ENCODE results near the gene RHBDF2. TPM values are rescaled to one million over a fixed set of nuclear protein-coding genes. Genes with fewer than 3 reads are reported as not detected.

Gene RHBDF2
- total and polyA plus RNA-seq, 7 experiments from 2014 or later = 2.9 to 119 (median 31.4) TPM

DNA sequence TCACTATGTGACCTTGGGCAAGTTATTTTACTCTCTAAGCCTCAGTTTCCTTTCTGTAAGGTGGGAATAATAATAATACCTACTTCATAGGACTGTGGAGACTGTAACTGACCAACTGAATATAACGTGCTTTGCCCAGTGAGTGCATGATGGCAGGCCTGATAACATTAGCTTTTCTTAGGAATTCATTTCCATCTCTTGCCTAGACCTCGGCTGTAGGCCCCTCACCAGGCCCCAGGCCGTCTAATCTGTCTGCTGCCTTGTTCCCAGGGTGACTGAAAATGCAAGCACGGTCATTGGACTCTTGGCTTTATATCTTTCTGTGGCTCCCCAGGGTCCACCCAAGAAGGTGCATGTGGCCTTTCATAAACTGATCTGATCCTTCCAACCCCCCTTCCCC lies 41.5 kb downstream of the RHBDF2 start:
- no peak overlapping the region for H3K27ac ChIP-seq (ENCODE audit: low read depth, low read length)
- H3K4me3 ChIP-seq (ENCODE audit: low read length) = no peak overlapping the region
- Mint-ChIP-seq H3K27ac (no peak overlapping the region), H3K27me3 (peaks cover 0 to 9% (median 0%) of the 10 kb centered on the region in 5 donors), H3K9me3 (no peaks in the 10 kb centered on the region), H3K4me1 (peaks cover 0 to 2% (median 0%) of the 10 kb centered on the region in 7 donors), H3K4me3 (no peak overlapping the region), H3K36me3 (no peaks in the 10 kb centered on the region)
- no peaks in the 10 kb centered on the region for H3K9me3 ChIP-seq (ENCODE audit: control insufficient read depth in 2 of 3, low read length in 3 of 3)
- no peak for ATAC-seq
- no peak for DNase-seq
- no peaks in the 10 kb centered on the region for H3K4me1 ChIP-seq (ENCODE audit: control insufficient read depth in 2 of 2, insufficient read depth in 2 of 2, low read length in 2 of 2)
- intact Hi-C loops (cut with micrococcal nuclease) = loop anchor here in 1 of 2 donors (10.0 kb wide), 1 partner anchor 215 kb away; no protein-coding TSS in a partner anchor
- ChIA-PET CTCF (interaction anchor here (1.1 to 1.4 kb wide), 2 partner anchors 47 to 51 kb away, joined by 3 to 4 read pairs; no protein-coding TSS in a partner anchor), POLR2A (no interaction called here)
- H3K27me3 ChIP-seq (ENCODE audit: control insufficient read depth in 2 of 2, insufficient read depth in 2 of 2, low read length in 2 of 2) = no peaks in the 10 kb centered on the region
- no peaks in the 10 kb centered on the region for H3K36me3 ChIP-seq (ENCODE audit: control insufficient read depth in 2 of 3, insufficient read depth in 3 of 3, low read length in 3 of 3)

DNA sequence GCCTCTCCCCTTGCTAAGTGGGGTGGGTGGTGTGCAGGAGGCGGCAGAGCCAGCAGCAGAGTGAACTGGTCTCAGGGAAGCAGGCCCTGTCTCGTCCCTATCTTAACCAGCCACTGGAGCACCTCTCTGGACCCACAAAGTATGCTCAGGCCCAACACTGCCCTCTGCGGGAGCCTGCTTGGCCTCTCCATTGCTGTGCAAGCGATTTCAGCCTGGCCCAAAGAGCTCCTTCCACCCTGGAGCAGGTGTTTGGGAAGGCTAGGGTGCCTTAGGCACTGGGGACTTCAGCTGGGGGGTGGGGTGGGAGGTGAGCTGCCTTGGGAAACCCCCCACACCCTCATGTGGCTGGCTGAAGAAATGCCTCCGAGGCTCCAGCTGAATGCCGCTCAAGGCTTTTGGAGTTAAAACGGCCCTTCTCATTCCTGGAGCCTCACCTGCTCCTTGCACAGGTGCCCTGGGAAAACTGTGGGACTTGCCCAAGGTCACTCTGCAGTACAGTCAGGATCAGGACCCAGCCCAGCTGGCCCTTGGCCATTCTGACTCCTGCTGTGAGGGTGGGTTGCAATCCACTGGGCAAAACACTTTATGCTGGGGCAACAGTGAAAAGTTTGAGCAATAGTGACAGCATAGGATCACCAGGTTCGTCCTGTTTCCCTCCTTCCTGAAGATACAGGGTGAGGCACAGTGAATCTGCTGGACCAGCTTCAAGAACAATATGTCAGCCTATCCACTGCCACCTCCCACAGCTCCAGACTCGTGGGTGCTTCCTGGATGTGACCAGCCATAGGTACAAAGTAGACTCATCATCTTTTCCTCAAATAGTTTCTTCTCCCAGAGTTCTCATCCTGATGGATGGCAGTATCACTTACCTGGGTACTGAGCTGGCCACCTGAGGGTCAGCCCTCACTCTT lies 42.4 kb downstream of the RHBDF2 start:
- Mint-ChIP-seq H3K9me3 (no peaks in the 10 kb centered on the region), H3K4me1 (peaks cover 0 to 2% (median 0%) of the 10 kb centered on the region in 7 donors), H3K4me3 (no peak overlapping the region), H3K27me3 (peaks cover 0 to 8% (median 0%) of the 10 kb centered on the region in 5 donors), H3K27ac (peak overlapping the region in 1 of 9 donors; percentile 9), H3K36me3 (no peaks in the 10 kb centered on the region)
- intact Hi-C loops (cut with micrococcal nuclease) = loop anchor here in 1 of 2 donors (10.0 kb wide), 1 partner anchor 216 kb away; no protein-coding TSS in a partner anchor
- Histone ChIP-seq H3K27ac (ENCODE audit: low read depth, low read length) (no peak overlapping the region), H3K4me3 (ENCODE audit: low read length) (no peak overlapping the region), H3K27me3 (ENCODE audit: control insufficient read depth in 2 of 2, insufficient read depth in 2 of 2, low read length in 2 of 2) (no peaks in the 10 kb centered on the region), H3K4me1 (ENCODE audit: control insufficient read depth in 2 of 2, insufficient read depth in 2 of 2, low read length in 2 of 2) (no peaks in the 10 kb centered on the region), H3K36me3 (ENCODE audit: control insufficient read depth in 2 of 3, insufficient read depth in 3 of 3, low read length in 3 of 3) (no peaks in the 10 kb centered on the region), H3K9me3 (ENCODE audit: control insufficient read depth in 2 of 3, low read length in 3 of 3) (no peaks in the 10 kb centered on the region)
- ChIA-PET CTCF (interaction anchor here (1.1 to 1.4 kb wide), 2 partner anchors 48 to 50 kb away, joined by 3 to 4 read pairs; no protein-coding TSS in a partner anchor), POLR2A (interaction anchor here (0.7 to 1.3 kb wide), 3 partner anchors 48 to 56 kb away, joined by 3 to 7 read pairs (median 4); no protein-coding TSS in a partner anchor)
- DNase-seq (no peak), ATAC-seq (peak; percentile 24)

DNA sequence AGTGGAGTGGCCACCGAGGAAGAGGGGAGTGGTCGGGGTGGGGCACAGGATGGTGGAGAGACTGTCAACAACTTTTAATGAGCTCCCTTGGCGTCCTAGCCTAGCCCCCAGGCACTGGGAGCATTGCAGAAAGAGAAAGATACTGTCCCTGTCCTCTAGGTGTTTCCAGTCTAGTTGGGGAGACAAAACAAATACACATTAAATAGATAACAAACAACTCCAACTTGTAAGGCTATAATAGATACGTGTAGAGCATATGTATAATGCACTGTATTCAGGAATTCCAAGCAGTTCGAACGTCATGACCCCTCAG lies 47.8 kb downstream of the RHBDF2 start:
- no peak for ATAC-seq
- peak overlapping the region; percentile 73 to 89 (median 86) for H3K4me3 Mint-ChIP-seq
- H3K27me3 Mint-ChIP-seq = no peaks in the 10 kb centered on the region
- H3K27ac Mint-ChIP-seq = peak overlapping the region; percentile 81 to 98 (median 93)
- H3K36me3 ChIP-seq (ENCODE audit: control insufficient read depth in 2 of 3, insufficient read depth in 3 of 3, low read length in 3 of 3) = no peaks in the 10 kb centered on the region
- H3K4me3 ChIP-seq (ENCODE audit: low read length) = peak overlapping the region; percentile 18
- peaks cover 0 to 4% (median 0%) of the 10 kb centered on the region in 11 donors for H3K9me3 Mint-ChIP-seq
- peaks cover 15 to 41% (median 36%) of the 10 kb centered on the region in 7 donors for H3K4me1 Mint-ChIP-seq
- intact Hi-C loops (cut with micrococcal nuclease) = loop anchor here (1.0 to 10.0 kb wide), 18 partner anchors 39 to 634 kb away; partner anchors contain the start of genes ACOX1 (in 2 of the 2), PRPSAP1 (in 2 of the 2), SPHK1 (in 2 of the 2) and TEN1 (in 2 of the 2)
- no peaks in the 10 kb centered on the region for H3K9me3 ChIP-seq (ENCODE audit: control insufficient read depth in 2 of 3, low read length in 3 of 3)
- ChIA-PET CTCF (interaction anchor here (1.0 to 1.8 kb wide), 6 partner anchors 39 to 70 kb away, joined by 3 to 9 read pairs (median 4); partner anchors contain the start of gene RHBDF2), POLR2A (interaction anchor here (0.7 to 2.4 kb wide), 7 partner anchors 9 to 96 kb away, joined by 3 to 8 read pairs (median 4); no protein-coding TSS in a partner anchor)
- no peaks in the 10 kb centered on the region for H3K36me3 Mint-ChIP-seq
- no peaks in the 10 kb centered on the region for H3K27me3 ChIP-seq (ENCODE audit: control insufficient read depth in 2 of 2, insufficient read depth in 2 of 2, low read length in 2 of 2)
- H3K4me1 ChIP-seq (ENCODE audit: control insufficient read depth in 2 of 2, insufficient read depth in 2 of 2, low read length in 2 of 2) = peaks cover 11 to 21% of the 10 kb centered on the region in 2 donors
- DNase-seq = no peak
- peak overlapping the region; percentile 72 for H3K27ac ChIP-seq (ENCODE audit: low read depth, low read length)

DNA sequence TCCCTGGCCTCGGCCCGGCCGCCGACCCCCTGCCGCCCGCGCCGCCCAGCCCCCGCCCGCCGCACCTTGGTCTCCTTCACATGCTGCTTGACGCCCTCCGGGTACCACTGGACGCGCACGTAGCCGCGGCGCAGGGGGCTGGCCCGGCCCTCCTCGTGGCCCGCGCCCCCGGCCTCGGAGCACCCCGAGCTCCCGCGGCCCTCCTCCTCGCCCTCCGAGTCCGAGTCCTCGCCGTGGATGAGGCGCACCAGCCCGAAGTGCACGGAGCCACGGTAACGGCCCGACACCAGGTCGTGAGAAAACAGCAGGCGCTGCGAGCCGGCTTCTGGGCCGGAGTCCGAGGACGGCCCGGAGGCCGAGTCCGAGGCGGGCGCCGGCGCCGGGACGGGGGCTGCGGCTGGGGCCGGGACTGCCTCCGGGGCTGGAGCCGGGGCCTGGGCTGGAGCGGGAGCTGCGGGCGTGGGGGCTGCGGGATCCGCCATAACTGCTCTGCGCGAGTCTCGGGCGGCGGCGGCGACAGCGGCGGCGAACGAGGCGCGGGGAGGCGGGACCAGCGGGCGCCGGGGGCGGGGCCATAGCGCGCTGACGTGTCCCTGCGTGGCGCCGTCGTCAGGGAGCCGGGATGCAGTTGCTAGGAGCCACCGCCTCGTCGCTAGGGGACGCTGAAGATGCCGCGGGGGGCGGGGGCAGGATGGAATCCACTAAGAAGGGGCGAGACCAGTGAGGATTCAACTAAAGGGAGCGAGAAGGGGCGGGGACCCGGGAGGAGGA lies 48.4 kb downstream of the RHBDF2 start, which contains the start of gene UBE2O:
Gene UBE2O (minus strand): TSS at position 493 of the 771 bp plus-strand sequence. CDS start 11 bp downstream, at position 482.
- Histone ChIP-seq H3K4me3 (ENCODE audit: low read length) (peak within 1 kb of the TSS; percentile 73), H3K4me1 (ENCODE audit: control insufficient read depth in 2 of 2, insufficient read depth in 2 of 2, low read length in 2 of 2) (peaks cover 11 to 23% of the 10 kb centered on the region in 2 donors), H3K9me3 (ENCODE audit: control insufficient read depth in 2 of 3, low read length in 3 of 3) (no peaks in the 10 kb centered on the region), H3K27me3 (ENCODE audit: control insufficient read depth in 2 of 2, insufficient read depth in 2 of 2, low read length in 2 of 2) (no peaks in the 10 kb centered on the region), H3K36me3 (ENCODE audit: control insufficient read depth in 2 of 3, insufficient read depth in 3 of 3, low read length in 3 of 3) (no peaks in the 10 kb centered on the region), H3K27ac (ENCODE audit: low read depth, low read length) (peak within 1 kb of the TSS; percentile 89)
- DNase-seq (peak; percentile 92 to 97 (median 95)), ATAC-seq (peak; percentile 97)
- H3K27ac Mint-ChIP-seq = peak within 1 kb of the TSS; percentile 81 to 98 (median 93)
- H3K9me3 Mint-ChIP-seq = peaks cover 0 to 4% (median 0%) of the 10 kb centered on the region in 11 donors
- peak within 1 kb of the TSS; percentile 86 to 95 (median 88) for H3K4me3 Mint-ChIP-seq
- POLR2A ChIA-PET = interaction anchor here (0.7 to 2.4 kb wide), 8 partner anchors 10 to 96 kb away, joined by 3 to 8 read pairs (median 4); partner anchors contain the start of gene RHBDF2
- peaks cover 17 to 46% (median 42%) of the 10 kb centered on the region in 7 donors for H3K4me1 Mint-ChIP-seq
- H3K27me3 Mint-ChIP-seq = no peaks in the 10 kb centered on the region
- intact Hi-C loops (cut with micrococcal nuclease) = loop anchor here (1.0 to 10.0 kb wide), 18 partner anchors 40 to 634 kb away; partner anchors contain the start of genes ACOX1 (in 2 of the 2), PRPSAP1 (in 2 of the 2), SPHK1 (in 2 of the 2) and TEN1 (in 2 of the 2)
- no peaks in the 10 kb centered on the region for H3K36me3 Mint-ChIP-seq
- CTCF ChIA-PET = interaction anchor here (0.9 to 1.8 kb wide), 7 partner anchors 40 to 71 kb away, joined by 3 to 9 read pairs (median 4); partner anchors contain the start of gene RHBDF2

DNA sequence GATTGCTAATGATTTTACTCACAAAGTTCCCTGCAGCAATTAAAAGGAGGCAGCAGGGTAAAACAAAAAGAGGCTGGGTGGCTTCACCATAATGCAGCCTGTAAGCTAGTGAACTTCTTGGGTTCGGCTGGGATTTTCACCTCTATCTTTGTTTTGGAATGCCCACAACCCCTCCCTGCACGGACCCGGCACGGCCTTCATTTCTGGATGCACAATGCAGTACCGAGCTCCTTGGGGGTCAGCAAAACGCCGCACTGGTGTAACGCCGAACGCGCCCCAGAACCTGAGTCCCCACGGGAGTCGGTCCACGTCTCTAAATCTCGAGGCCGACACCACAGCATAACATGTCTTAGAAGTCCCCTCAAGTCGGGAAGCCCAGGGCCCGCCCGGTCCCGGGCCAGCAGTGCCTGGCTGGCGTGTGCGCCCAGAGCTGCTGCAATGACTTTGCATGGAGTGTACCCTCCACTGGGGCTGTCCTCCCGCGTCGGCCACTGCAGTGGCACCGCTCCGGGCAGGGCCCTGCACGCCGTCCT lies 49.0 kb downstream of the RHBDF2 start:
- H3K4me3 Mint-ChIP-seq = peak overlapping the region; percentile 86 to 95 (median 88)
- peak overlapping the region in 7 of 9 donors; percentile 43 to 86 (median 70) for H3K27ac Mint-ChIP-seq
- Histone ChIP-seq H3K4me1 (ENCODE audit: control insufficient read depth in 2 of 2, insufficient read depth in 2 of 2, low read length in 2 of 2) (peaks cover 11 to 26% of the 10 kb centered on the region in 2 donors), H3K9me3 (ENCODE audit: control insufficient read depth in 2 of 3, low read length in 3 of 3) (no peaks in the 10 kb centered on the region), H3K27ac (ENCODE audit: low read depth, low read length) (peak overlapping the region; percentile 89), H3K36me3 (ENCODE audit: control insufficient read depth in 2 of 3, insufficient read depth in 3 of 3, low read length in 3 of 3) (no peaks in the 10 kb centered on the region), H3K4me3 (ENCODE audit: low read length) (peak overlapping the region; percentile 73), H3K27me3 (ENCODE audit: control insufficient read depth in 2 of 2, insufficient read depth in 2 of 2, low read length in 2 of 2) (no peaks in the 10 kb centered on the region)
- DNase-seq = peak in 2 of 9 donors; percentile 17 to 19
- H3K9me3 Mint-ChIP-seq = peaks cover 0 to 4% (median 0%) of the 10 kb centered on the region in 11 donors
- H3K4me1 Mint-ChIP-seq = peaks cover 23 to 53% (median 48%) of the 10 kb centered on the region in 7 donors
- intact Hi-C loops (cut with micrococcal nuclease) = loop anchor here (2.0 to 10.0 kb wide), 10 partner anchors 41 to 635 kb away; partner anchors contain the start of genes ACOX1 (in 1 of the 2), MFSD11 (in 1 of the 2), PRPSAP1 (in 1 of the 2) and SPHK1 (in 1 of the 2)
- H3K36me3 Mint-ChIP-seq = no peaks in the 10 kb centered on the region
- no peaks in the 10 kb centered on the region for H3K27me3 Mint-ChIP-seq
- CTCF ChIA-PET = interaction anchor here (0.6 to 1.7 kb wide), 3 partner anchors 10 to 53 kb away, joined by 3 to 7 read pairs (median 3); no protein-coding TSS in a partner anchor
- peak; percentile 23 for ATAC-seq
- POLR2A ChIA-PET = interaction anchor here (0.5 to 2.4 kb wide), 7 partner anchors 12 to 605 kb away, joined by 3 to 8 read pairs (median 4); partner anchors contain the start of gene RHBDF2

Data from naive thymus-derived CD4-positive, alpha-beta T cell (primary cell).